Caco-2 (cell line): ENCODE data around the gene ADAM15. TPM values are rescaled to one million over a fixed set of nuclear protein-coding genes. Genes with fewer than 3 reads are reported as not detected.

ENCODE experiments used
- BruUV-seq: library from RNA; stranded (reverse); fragments of 400-500 nt; replicated peaks from 2 replicates; lab custom pipeline; 2021; lab: Mats Ljungman, UMichigan
- CTCF ChIA-PET: fragments of 300-600 bp; sonication (Branson Sonifier 250); formaldehyde crosslinking; loops from one replicate; lab custom pipeline; 2022; ENCODE audit warnings: antibody characterized with exemption; lab: Charles Lee
- POLR2A ChIA-PET: fragments of 300-600 bp; sonication (Branson Sonifier 250); formaldehyde crosslinking; loops from one replicate; lab custom pipeline; 2022; ENCODE audit warnings: antibody characterized with exemption; lab: Charles Lee
- DNase-seq, 2 experiments: peaks; one replicate each; pipeline versions ENCODE4 v3.0.0 to v3.0.0-alpha.2; 2020 to 2022
- H3K27me3 ChIP-seq: replicated peaks from 2 replicates; pipeline ENCODE4 v1.6.0; 2011; ENCODE audit warnings: low read length; ENCODE audit not compliant: control insufficient read depth, insufficient read depth
- H3K36me3 ChIP-seq: 2 replicates; pipeline ENCODE4 v1.5.1; 2011; ENCODE audit warnings: low read length; ENCODE audit not compliant: control insufficient read depth, insufficient read depth
- H3K4me1 ChIP-seq: fragments of 250-450 bp; sonication (Bioruptor Pico); 2 replicates; pipeline ENCODE4 v1.5.1; 2020; ENCODE audit warnings: mild to moderate bottlenecking
- H3K4me3 ChIP-seq: 2 replicates; pipeline ENCODE4 v1.5.1; 2011; ENCODE audit warnings: low read depth, mild to moderate bottlenecking, control low read depth, low read length
- H3K9me3 ChIP-seq: fragments of 250-450 bp; sonication (Bioruptor Pico); 2 replicates; pipeline ENCODE4 v1.5.1; 2020; ENCODE audit warnings: mild to moderate bottlenecking, moderate library complexity
- H3K27ac Mint-ChIP-seq: one replicate; pipeline ENCODE4 v1.8.0; 2022; ENCODE audit warnings: mixed read lengths; ENCODE audit not compliant: unreplicated experiment
- H3K27me3 Mint-ChIP-seq: one replicate; pipeline ENCODE4 v1.8.0; 2022; ENCODE audit warnings: mixed read lengths; ENCODE audit not compliant: insufficient read depth, unreplicated experiment
- H3K36me3 Mint-ChIP-seq: one replicate; pipeline ENCODE4 v1.8.0; 2022; ENCODE audit warnings: mild to moderate bottlenecking, mixed read lengths; ENCODE audit not compliant: insufficient read depth, unreplicated experiment
- H3K4me1 Mint-ChIP-seq: one replicate; pipeline ENCODE4 v1.8.0; 2022; ENCODE audit warnings: low read depth, mixed read lengths; ENCODE audit not compliant: unreplicated experiment
- H3K4me3 Mint-ChIP-seq: one replicate; pipeline ENCODE4 v1.8.0; 2022; ENCODE audit warnings: mild to moderate bottlenecking, moderate library complexity, mixed read lengths; ENCODE audit not compliant: unreplicated experiment
- H3K9me3 Mint-ChIP-seq: one replicate; pipeline ENCODE4 v1.8.0; 2022; ENCODE audit warnings: mixed read lengths; ENCODE audit not compliant: unreplicated experiment
- CTCF ChIP-seq, 2 experiments: fragments of 200-600 bp in 1 of 2; IDR thresholded peaks; 1 replicate in 1 of 2; 2 replicates in 1 of 2; pipeline versions ENCODE4 v1.5.1 to v1.8.0; 2011 to 2022; ENCODE audit warnings: antibody characterized with exemption in 1 of 2, control low read depth in 1 of 2, inconsistent platforms in 1 of 2, low read depth in 1 of 2, low read length in 1 of 2, mild to moderate bottlenecking in 1 of 2, moderate library complexity in 1 of 2; ENCODE audit not compliant: insufficient read depth in 1 of 2, severe bottlenecking in 1 of 2, unreplicated experiment in 1 of 2
- intact Hi-C: fragments of 100-400 bp; cut with micrococcal nuclease; formaldehyde crosslinking; loops from one replicate; pipeline ENCODE4 v1.10.0; 2022; ENCODE audit not compliant: unreplicated experiment
- total RNA-seq: library from RNA; stranded (reverse); gene quantifications from 2 replicates; pipeline ENCODE4 v1.2.3, GENCODE V29; 2022

Gene ADAM15
- total RNA-seq, 1 experiment from 2014 or later, result 44.0 TPM

- intact Hi-C loops, result no loop called here
- Mint-ChIP-seq H3K27me3 (no peaks in the 10 kb centered on the region), H3K4me3 (no peak overlapping the region), H3K4me1 (peaks cover 7% of the 10 kb centered on the region), H3K9me3 (no peaks in the 10 kb centered on the region), H3K36me3 (no peaks in the 10 kb centered on the region), H3K27ac (no peak overlapping the region)
- Histone ChIP-seq H3K36me3 (no peaks in the 10 kb centered on the region), H3K4me3 (no peak overlapping the region), H3K4me1 (peaks cover 10% of the 10 kb centered on the region; the same call in 1 of the 2 replicates), H3K9me3 (no peaks in the 10 kb centered on the region), H3K27me3 (no peaks in the 10 kb centered on the region)
- BruUV-seq, result no TSS peak
- POLR2A ChIA-PET, result no interaction called here
- no peak for TF ChIP-seq CTCF (IDR thresholded peaks at IDR 0.05; ENCODE audit: insufficient read depth in 1 of 2, low read depth in 1 of 2, low read length in 1 of 2, severe bottlenecking in 1 of 2, unreplicated experiment in 1 of 2)
- CTCF ChIA-PET, result interaction anchor here (1.0 to 2.8 kb wide), 8 partner anchors 9 to 48 kb away, joined by 4 to 24 read pairs (median 10); no protein-coding TSS in a partner anchor
- DNase-seq, result no peak
These were observed 7.3 kb upstream of the ADAM15 start for GRCh38 chr1:155043793-155044192.

GRCh38 chr1:155044365-155044764 lies 6.8 kb upstream of the ADAM15 start:
- DNase-seq, result no peak
- no peaks in the 10 kb centered on the region for H3K36me3 Mint-ChIP-seq
- Histone ChIP-seq H3K4me1 (peaks cover 11% of the 10 kb centered on the region), H3K4me3 (no peak overlapping the region), H3K36me3 (no peaks in the 10 kb centered on the region), H3K27me3 (no peaks in the 10 kb centered on the region), H3K9me3 (no peaks in the 10 kb centered on the region)
- H3K4me1 Mint-ChIP-seq, result peaks cover 8% of the 10 kb centered on the region
- intact Hi-C loops, result no loop called here
- H3K27me3 Mint-ChIP-seq, result no peaks in the 10 kb centered on the region
- BruUV-seq, result no TSS peak
- H3K4me3 Mint-ChIP-seq, result no peak overlapping the region
- ChIA-PET POLR2A (no interaction called here), CTCF (interaction anchor here (0.5 to 2.8 kb wide), 13 partner anchors 10 to 1413 kb away, joined by 3 to 24 read pairs (median 5); partner anchors contain the start of genes EFNA3 and PMVK)
- H3K27ac Mint-ChIP-seq, result no peak overlapping the region
- TF ChIP-seq CTCF (IDR thresholded peaks at IDR 0.05; ENCODE audit: insufficient read depth in 1 of 2, low read depth in 1 of 2, low read length in 1 of 2, severe bottlenecking in 1 of 2, unreplicated experiment in 1 of 2), result no peak
- no peaks in the 10 kb centered on the region for H3K9me3 Mint-ChIP-seq

GRCh38 chr1:155044812-155045657 lies 6.1 kb upstream of the ADAM15 start:
- DNase-seq, result peak; percentile 79 to 81
- H3K27me3 ChIP-seq, result no peaks in the 10 kb centered on the region
- peak; percentile 73 to 84 for TF ChIP-seq CTCF (IDR thresholded peaks at IDR 0.05; ENCODE audit: insufficient read depth in 1 of 2, low read depth in 1 of 2, low read length in 1 of 2, severe bottlenecking in 1 of 2, unreplicated experiment in 1 of 2)
- H3K9me3 ChIP-seq, result no peaks in the 10 kb centered on the region
- Mint-ChIP-seq H3K27ac (no peak overlapping the region), H3K27me3 (no peaks in the 10 kb centered on the region), H3K9me3 (no peaks in the 10 kb centered on the region), H3K4me3 (no peak overlapping the region), H3K36me3 (no peaks in the 10 kb centered on the region), H3K4me1 (peaks cover 15% of the 10 kb centered on the region)
- no peak overlapping the region for H3K4me3 ChIP-seq
- no peaks in the 10 kb centered on the region for H3K36me3 ChIP-seq
- ChIA-PET POLR2A (no interaction called here), CTCF (interaction anchor here (0.5 to 2.8 kb wide), 16 partner anchors 11 to 1412 kb away, joined by 3 to 24 read pairs (median 5); partner anchors contain the start of genes EFNA3, PMVK and ZBTB7B)
- BruUV-seq, result no TSS peak
- intact Hi-C loops, result loop anchor here (1.0 kb wide), 2 partner anchors 16 to 39 kb away; no protein-coding TSS in a partner anchor
- peaks cover 18% of the 10 kb centered on the region for H3K4me1 ChIP-seq
